ENCODE data around the gene SLC2A10. TPM values are rescaled to one million over a fixed set of nuclear protein-coding genes. Genes with fewer than 3 reads are reported as not detected.

Gene SLC2A10
- total RNA-seq, 1 donor from 2014 or later: 12.7 TPM

- no peak overlapping the region for H3K4me2 ChIP-seq (ENCODE audit: low read length)
- H3K4me1 ChIP-seq (ENCODE audit: insufficient read depth, low read length): no peaks in the 10 kb centered on the region
- H3K36me3 Mint-ChIP-seq (ENCODE audit: low read depth, unreplicated experiment): no peaks in the 10 kb centered on the region
- H3K9me3 Mint-ChIP-seq (ENCODE audit: unreplicated experiment): peaks cover 4% of the 10 kb centered on the region
- no peak overlapping the region for H3K27ac Mint-ChIP-seq (ENCODE audit: unreplicated experiment)
- H3K4me3 Mint-ChIP-seq (ENCODE audit: unreplicated experiment): no peak overlapping the region
- no peak for DNase-seq (ENCODE audit: low read depth)
- H3K79me2 ChIP-seq (ENCODE audit: insufficient read depth, low read length): no peaks in the 10 kb centered on the region
- no peaks in the 10 kb centered on the region for H3K36me3 ChIP-seq (ENCODE audit: insufficient read depth, low read length)
- TF ChIP-seq, protein P1, sequence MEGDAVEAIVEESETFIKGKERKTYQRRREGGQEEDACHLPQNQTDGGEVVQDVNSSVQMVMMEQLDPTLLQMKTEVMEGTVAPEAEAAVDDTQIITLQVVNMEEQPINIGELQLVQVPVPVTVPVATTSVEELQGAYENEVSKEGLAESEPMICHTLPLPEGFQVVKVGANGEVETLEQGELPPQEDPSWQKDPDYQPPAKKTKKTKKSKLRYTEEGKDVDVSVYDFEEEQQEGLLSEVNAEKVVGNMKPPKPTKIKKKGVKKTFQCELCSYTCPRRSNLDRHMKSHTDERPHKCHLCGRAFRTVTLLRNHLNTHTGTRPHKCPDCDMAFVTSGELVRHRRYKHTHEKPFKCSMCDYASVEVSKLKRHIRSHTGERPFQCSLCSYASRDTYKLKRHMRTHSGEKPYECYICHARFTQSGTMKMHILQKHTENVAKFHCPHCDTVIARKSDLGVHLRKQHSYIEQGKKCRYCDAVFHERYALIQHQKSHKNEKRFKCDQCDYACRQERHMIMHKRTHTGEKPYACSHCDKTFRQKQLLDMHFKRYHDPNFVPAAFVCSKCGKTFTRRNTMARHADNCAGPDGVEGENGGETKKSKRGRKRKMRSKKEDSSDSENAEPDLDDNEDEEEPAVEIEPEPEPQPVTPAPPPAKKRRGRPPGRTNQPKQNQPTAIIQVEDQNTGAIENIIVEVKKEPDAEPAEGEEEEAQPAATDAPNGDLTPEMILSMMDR (IDR thresholded peaks at IDR 0.05; ENCODE audit: insufficient read depth, low read depth, low read length): no peak
- no peak for TF ChIP-seq EZH2 (IDR thresholded peaks at IDR 0.05; ENCODE audit: insufficient read depth, low read length)
- H3K4me3 ChIP-seq (ENCODE audit: insufficient read depth, low read depth, low read length): no peak overlapping the region
- H3K9me3 ChIP-seq (ENCODE audit: insufficient read depth, low read depth, low read length): no peaks in the 10 kb centered on the region
- H3K9ac ChIP-seq (ENCODE audit: low read length): no peak overlapping the region
- H3K27me3 ChIP-seq (ENCODE audit: insufficient read depth, low read length): peaks cover 16% of the 10 kb centered on the region
- H3K27ac ChIP-seq (ENCODE audit: low read depth, low read length): no peak overlapping the region
- H2AFZ ChIP-seq (ENCODE audit: low read depth, low read length): no peak overlapping the region
- H3K27me3 Mint-ChIP-seq (ENCODE audit: low read depth, unreplicated experiment): peaks cover 37% of the 10 kb centered on the region
- FAIRE-seq: no peak
- H4K20me1 ChIP-seq (ENCODE audit: insufficient read depth, low read length): no peaks in the 10 kb centered on the region
- H3K4me1 Mint-ChIP-seq (ENCODE audit: low read depth, unreplicated experiment): no peaks in the 10 kb centered on the region
Measured at GRCh38 chr20:46761566-46761965, 52.1 kb downstream of the SLC2A10 start.

DNA sequence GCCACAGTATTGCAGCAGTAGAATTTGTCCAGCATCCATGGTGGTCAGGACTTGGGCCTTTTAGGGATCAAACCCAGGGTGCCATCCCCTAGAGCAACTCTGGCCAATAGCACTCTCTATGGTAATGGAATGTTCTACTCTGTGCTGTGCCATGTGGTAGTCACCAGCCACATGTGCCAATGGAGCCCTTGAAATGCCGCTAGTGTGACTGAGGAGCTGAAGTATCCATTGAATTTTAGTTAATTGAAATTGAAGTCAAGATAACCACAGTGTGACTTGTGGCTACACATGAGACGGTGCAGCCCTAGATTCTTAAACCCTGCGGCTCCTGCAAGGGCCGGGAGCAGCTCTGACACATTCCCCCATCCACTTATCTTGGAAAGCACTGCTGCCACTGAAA is 54.6 kb downstream of the SLC2A10 start:
- Histone ChIP-seq H3K4me3 (ENCODE audit: insufficient read depth, low read depth, low read length) (no peak overlapping the region), H3K9ac (ENCODE audit: low read length) (no peak overlapping the region), H3K4me1 (ENCODE audit: insufficient read depth, low read length) (no peaks in the 10 kb centered on the region), H3K4me2 (ENCODE audit: low read length) (no peak overlapping the region), H3K9me3 (ENCODE audit: insufficient read depth, low read depth, low read length) (no peaks in the 10 kb centered on the region), H3K27me3 (ENCODE audit: insufficient read depth, low read length) (peaks cover 16% of the 10 kb centered on the region), H4K20me1 (ENCODE audit: insufficient read depth, low read length) (no peaks in the 10 kb centered on the region), H3K79me2 (ENCODE audit: insufficient read depth, low read length) (no peaks in the 10 kb centered on the region), H2AFZ (ENCODE audit: low read depth, low read length) (no peak overlapping the region), H3K27ac (ENCODE audit: low read depth, low read length) (no peak overlapping the region), H3K36me3 (ENCODE audit: insufficient read depth, low read length) (no peaks in the 10 kb centered on the region)
- Mint-ChIP-seq H3K36me3 (ENCODE audit: low read depth, unreplicated experiment) (no peaks in the 10 kb centered on the region), H3K9me3 (ENCODE audit: unreplicated experiment) (peaks cover 6% of the 10 kb centered on the region), H3K4me1 (ENCODE audit: low read depth, unreplicated experiment) (no peaks in the 10 kb centered on the region), H3K4me3 (ENCODE audit: unreplicated experiment) (no peak overlapping the region), H3K27ac (ENCODE audit: unreplicated experiment) (no peak overlapping the region), H3K27me3 (ENCODE audit: low read depth, unreplicated experiment) (peaks cover 37% of the 10 kb centered on the region)
- FAIRE-seq: no peak
- DNase-seq (ENCODE audit: low read depth): no peak
- TF ChIP-seq, protein P1 (IDR thresholded peaks at IDR 0.05; ENCODE audit: insufficient read depth, low read depth, low read length): no peak
- TF ChIP-seq EZH2 (IDR thresholded peaks at IDR 0.05; ENCODE audit: insufficient read depth, low read length): no peak

DNA sequence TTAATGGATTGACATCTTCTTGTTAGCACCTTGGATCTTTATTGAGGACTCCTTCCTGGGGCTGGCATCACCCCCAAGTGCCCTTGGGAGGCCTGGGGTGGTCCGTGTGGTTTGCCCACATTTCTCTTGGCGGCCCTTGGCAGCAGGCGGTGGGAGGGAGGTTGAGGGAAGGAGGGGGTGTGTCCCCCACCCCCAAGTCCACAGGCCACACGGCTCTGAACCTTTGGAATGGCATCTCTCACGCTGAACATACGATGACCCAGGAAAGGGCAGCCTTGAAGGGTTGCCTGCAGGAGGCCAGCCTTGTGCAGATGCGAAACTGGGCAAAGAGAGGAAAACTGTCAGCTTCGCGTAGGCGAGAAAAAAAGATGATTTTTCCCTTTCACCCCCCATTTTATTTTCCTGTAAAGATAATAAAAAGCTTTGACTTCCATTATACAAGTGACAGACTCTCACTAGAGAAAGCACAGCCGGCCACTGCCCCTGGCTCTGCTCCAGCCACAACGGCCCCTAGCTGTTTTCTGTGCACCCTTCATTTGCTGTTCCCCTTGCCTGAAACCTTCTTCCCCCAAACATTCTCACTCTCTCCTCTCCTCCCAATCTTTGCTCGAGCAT is 56.2 kb downstream of the SLC2A10 start:
- no peak overlapping the region for H3K4me2 ChIP-seq (ENCODE audit: low read length)
- FAIRE-seq: no peak
- peaks cover 4% of the 10 kb centered on the region for H3K4me1 ChIP-seq (ENCODE audit: insufficient read depth, low read length)
- no peak for DNase-seq (ENCODE audit: low read depth)
- H3K27ac ChIP-seq (ENCODE audit: low read depth, low read length): no peak overlapping the region
- no peaks in the 10 kb centered on the region for H3K36me3 ChIP-seq (ENCODE audit: insufficient read depth, low read length)
- Mint-ChIP-seq H3K36me3 (ENCODE audit: low read depth, unreplicated experiment) (no peaks in the 10 kb centered on the region), H3K27ac (ENCODE audit: unreplicated experiment) (no peak overlapping the region), H3K9me3 (ENCODE audit: unreplicated experiment) (peaks cover 6% of the 10 kb centered on the region), H3K27me3 (ENCODE audit: low read depth, unreplicated experiment) (peaks cover 28% of the 10 kb centered on the region), H3K4me3 (ENCODE audit: unreplicated experiment) (no peak overlapping the region), H3K4me1 (ENCODE audit: low read depth, unreplicated experiment) (peaks cover 4% of the 10 kb centered on the region)
- H3K9me3 ChIP-seq (ENCODE audit: insufficient read depth, low read depth, low read length): no peaks in the 10 kb centered on the region
- H2AFZ ChIP-seq (ENCODE audit: low read depth, low read length): no peak overlapping the region
- TF ChIP-seq, protein P1 (IDR thresholded peaks at IDR 0.05; ENCODE audit: insufficient read depth, low read depth, low read length): no peak
- TF ChIP-seq EZH2 (IDR thresholded peaks at IDR 0.05; ENCODE audit: insufficient read depth, low read length): no peak
- no peaks in the 10 kb centered on the region for H4K20me1 ChIP-seq (ENCODE audit: insufficient read depth, low read length)
- H3K9ac ChIP-seq (ENCODE audit: low read length): no peak overlapping the region
- no peak overlapping the region for H3K4me3 ChIP-seq (ENCODE audit: insufficient read depth, low read depth, low read length)
- H3K27me3 ChIP-seq (ENCODE audit: insufficient read depth, low read length): peaks cover 16% of the 10 kb centered on the region
- H3K79me2 ChIP-seq (ENCODE audit: insufficient read depth, low read length): no peaks in the 10 kb centered on the region
